Vagina (tissue), 2 donors: ENCODE results near the gene B3GALT5.

Experiments used
- CTCF ChIP-seq, 3 experiments: fragments of 450-650 bp in 2 of 3; fragments of 200-600 bp in 1 of 3; sonication (generic) in 1 of 3; IDR thresholded peaks; one replicate each; pipeline ENCODE4 v1.5.1; 2017 to 2019; ENCODE audit warnings: antibody characterized with exemption in 3 of 3, mild to moderate bottlenecking in 2 of 3, moderate library complexity in 2 of 3
- POLR2AphosphoS5 ChIP-seq, 2 donors: sonication (generic); formaldehyde crosslinking; IDR thresholded peaks; one replicate each; pipeline ENCODE4 v1.9.0; 2017; ENCODE audit warnings: antibody characterized with exemption in 2 of 2, mild to moderate bottlenecking in 2 of 2, low read depth in 1 of 2; ENCODE audit not compliant: insufficient read depth in 1 of 2

- TF ChIP-seq CTCF (IDR thresholded peaks at IDR 0.05) (no peak), POLR2AphosphoS5 (IDR thresholded peaks at IDR 0.05; ENCODE audit: insufficient read depth in 1 of 2, low read depth in 1 of 2) (no peak)
Observed at GRCh38 chr21:39648879-39649278, 36.1 kb downstream of the B3GALT5 start.
